SW480 (cell line): Measurements from ENCODE around the gene MORN4.
"Not testable (repeated sequence)": the region's sequence is repeated elsewhere in the genome, so short reads cannot be mapped to it uniquely, and the experiment has no call there.

ENCODE experiments used
- DNase-seq: peaks from one replicate; pipeline ENCODE4 v3.0.0-alpha.2; 2016; ENCODE audit warnings: low spot score

Gene MORN4

GRCh38 chr10:97640868-97641811, 7.8 kb upstream of the MORN4 start:
- no peak for DNase-seq

GRCh38 chr10:97640174-97640867, 7.0 kb upstream of the MORN4 start, which contains the start of gene PI4K2A:
TSS of gene PI4K2A (plus strand) at chr10:97640671. CDS start at chr10:97640743, 72 bp downstream.
- peak; percentile 98 for DNase-seq

- not testable (repeated sequence) for DNase-seq
Observed at GRCh38 chr10:97639090-97639489, 5.8 kb upstream of the MORN4 start.

GRCh38 chr10:97635577-97635976, 2.3 kb upstream of the MORN4 start:
- no peak for DNase-seq

GRCh38 chr10:97633921-97634320, 621 bp upstream of the MORN4 start:
- peak; percentile 22 for DNase-seq

- no peak for DNase-seq
Observed at GRCh38 chr10:97631098-97631497, 2.2 kb downstream of the MORN4 start.

- DNase-seq = no peak
Observed at GRCh38 chr10:97629289-97629688, 4.0 kb downstream of the MORN4 start.

- DNase-seq = no peak
Observed at GRCh38 chr10:97628228-97628627, 5.1 kb downstream of the MORN4 start.

- DNase-seq = no peak
Observed at GRCh38 chr10:97627731-97628130, 5.6 kb downstream of the MORN4 start.

- DNase-seq = no peak
Observed at GRCh38 chr10:97623277-97623676, 10.0 kb downstream of the MORN4 start.

GRCh38 chr10:97618733-97619132, 14.6 kb downstream of the MORN4 start:
- no peak for DNase-seq

GRCh38 chr10:97618285-97618684, 15.0 kb downstream of the MORN4 start:
- no peak for DNase-seq

- peak; percentile 49 for DNase-seq
Observed at GRCh38 chr10:97612386-97612785, 20.9 kb downstream of the MORN4 start.

- no peak for DNase-seq
Observed at GRCh38 chr10:97611473-97611872, 21.8 kb downstream of the MORN4 start.

GRCh38 chr10:97608991-97609561, 24.2 kb downstream of the MORN4 start:
- no peak for DNase-seq

GRCh38 chr10:97607095-97607636, 26.1 kb downstream of the MORN4 start:
- DNase-seq = no peak

- DNase-seq = no peak
Observed at GRCh38 chr10:97601268-97602215, 31.8 kb downstream of the MORN4 start.

GRCh38 chr10:97600616-97601015, 32.7 kb downstream of the MORN4 start:
- no peak for DNase-seq

GRCh38 chr10:97599272-97599619, 34.1 kb downstream of the MORN4 start:
- DNase-seq = no peak

GRCh38 chr10:97598407-97599271, 34.7 kb downstream of the MORN4 start:
- no peak for DNase-seq
